Activated CD8-positive, alpha-beta T cell treated with anti-CD3 and anti-CD28 coated beads, Interleukin-2, amount 10 ng/mL, durations not matched to agents 7 days and 5 days (primary cell): Measurements from ENCODE around the gene UTF1. TPM values are rescaled to one million over a fixed set of nuclear protein-coding genes. Genes with fewer than 3 reads are reported as not detected.
"Not testable (repeated sequence)": the region's sequence is repeated elsewhere in the genome, so short reads cannot be mapped to it uniquely, and the experiment has no call there.

ENCODE experiments used
- ATAC-seq: fragments of 150-1000 bp; cut with Tn5 transposase; one replicate; pipeline ENCODE4 v1.10.0; 2021; ENCODE audit warnings: moderate library complexity
- CTCF ChIA-PET: fragments of 350-600 bp; sonication (Branson Sonifier 250); formaldehyde crosslinking; loops from one replicate; lab custom pipeline; 2021; ENCODE audit warnings: antibody characterized with exemption; lab: Charles Lee
- POLR2A ChIA-PET: fragments of 350-600 bp; sonication (Branson Sonifier 250); formaldehyde crosslinking; loops from one replicate; lab custom pipeline; 2021; ENCODE audit warnings: antibody characterized with exemption; lab: Charles Lee
- DNase-seq: peaks from one replicate; pipeline ENCODE4 v3.0.0-alpha.2; 2020
- H3K27ac Mint-ChIP-seq: one replicate; pipeline ENCODE4 v1.8.0; 2021; ENCODE audit warnings: mild to moderate bottlenecking, mixed read lengths
- H3K27me3 Mint-ChIP-seq: one replicate; pipeline ENCODE4 v1.8.0; 2021; ENCODE audit warnings: low read depth, mixed read lengths
- H3K36me3 Mint-ChIP-seq: one replicate; pipeline ENCODE4 v1.8.0; 2021; ENCODE audit warnings: low read depth, mixed read lengths
- H3K4me1 Mint-ChIP-seq: one replicate; pipeline ENCODE4 v1.8.0; 2021; ENCODE audit warnings: low read depth, mixed read lengths
- H3K4me3 Mint-ChIP-seq: one replicate; pipeline ENCODE4 v1.8.0; 2021; ENCODE audit warnings: mild to moderate bottlenecking, mixed read lengths
- H3K9me3 Mint-ChIP-seq: one replicate; pipeline ENCODE4 v1.8.0; 2022; ENCODE audit warnings: mixed read lengths; ENCODE audit not compliant: insufficient read depth
- total RNA-seq, 2 experiments: library from RNA; stranded (reverse); gene quantifications; one replicate each; pipeline ENCODE4 v1.2.3, GENCODE V29; 2021

The UTF1 gene
- total RNA-seq, 2 experiments from 2014 or later = not detected

DNA sequence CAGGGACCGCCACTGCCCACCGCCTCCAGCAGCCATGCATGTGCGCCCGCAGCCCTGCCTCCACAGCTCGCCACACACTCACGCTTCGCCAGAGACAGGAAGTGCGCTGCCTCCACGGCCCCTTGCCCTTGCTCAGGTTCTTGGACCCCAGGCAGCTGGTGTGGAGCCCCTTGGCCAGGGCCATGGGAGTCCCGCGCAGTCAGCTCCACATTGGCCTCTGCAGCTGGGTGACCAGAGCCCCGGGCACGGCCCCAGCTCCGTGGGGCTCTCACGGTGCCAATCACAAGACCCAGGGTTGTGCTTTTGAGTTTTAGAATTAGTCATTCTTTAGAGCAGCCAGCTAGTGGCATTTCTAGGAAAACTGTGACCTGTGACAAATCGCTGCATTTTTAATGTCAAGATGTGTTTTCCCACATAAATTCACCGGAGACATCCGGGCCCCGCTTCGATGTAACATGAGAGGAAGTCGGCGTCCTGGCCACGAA lies 4.3 kb upstream of the UTF1 start:
- peak overlapping the region; percentile 85 for H3K27ac Mint-ChIP-seq
- no peaks in the 10 kb centered on the region for H3K9me3 Mint-ChIP-seq
- H3K4me3 Mint-ChIP-seq = peak overlapping the region; percentile 60
- POLR2A ChIA-PET = no interaction called here
- peaks cover 2% of the 10 kb centered on the region for H3K36me3 Mint-ChIP-seq
- peak; percentile 43 for ATAC-seq
- peaks cover 24% of the 10 kb centered on the region for H3K27me3 Mint-ChIP-seq
- DNase-seq = peak; percentile 48
- CTCF ChIA-PET = no interaction called here
- peaks cover 30% of the 10 kb centered on the region for H3K4me1 Mint-ChIP-seq

DNA sequence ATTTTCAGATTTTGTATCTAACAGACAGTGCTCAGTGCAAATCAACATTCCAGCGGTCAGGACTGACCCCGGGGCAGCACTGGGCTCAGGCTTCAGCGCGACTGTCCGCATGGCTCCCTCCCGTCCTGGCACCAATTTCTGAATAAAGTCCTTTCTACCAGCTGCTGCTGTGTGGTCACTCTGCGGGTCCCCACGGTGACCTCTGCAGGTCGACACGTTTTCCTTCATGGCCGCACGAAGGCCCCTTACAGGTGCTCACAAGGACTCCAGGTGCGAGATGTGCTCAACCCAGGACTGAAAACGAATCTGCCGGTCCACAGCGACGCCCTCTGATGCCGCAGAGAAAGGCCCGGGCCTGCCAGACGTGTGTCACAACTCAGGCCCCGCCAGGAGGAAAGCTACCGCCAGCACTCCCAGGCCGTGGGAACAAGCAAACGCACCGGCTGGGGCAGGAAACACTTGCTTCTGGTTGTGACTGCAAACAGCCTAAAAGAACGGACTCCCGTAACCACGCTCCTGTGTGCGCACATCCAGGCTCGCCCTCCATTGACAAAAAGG lies 3.7 kb upstream of the UTF1 start:
- Mint-ChIP-seq H3K4me1 (peaks cover 30% of the 10 kb centered on the region), H3K27ac (peak overlapping the region; percentile 85), H3K36me3 (peaks cover 2% of the 10 kb centered on the region), H3K4me3 (peak overlapping the region; percentile 60), H3K27me3 (peaks cover 22% of the 10 kb centered on the region), H3K9me3 (no peaks in the 10 kb centered on the region)
- ChIA-PET POLR2A (no interaction called here), CTCF (no interaction called here)
- no peak for ATAC-seq
- no peak for DNase-seq

DNA sequence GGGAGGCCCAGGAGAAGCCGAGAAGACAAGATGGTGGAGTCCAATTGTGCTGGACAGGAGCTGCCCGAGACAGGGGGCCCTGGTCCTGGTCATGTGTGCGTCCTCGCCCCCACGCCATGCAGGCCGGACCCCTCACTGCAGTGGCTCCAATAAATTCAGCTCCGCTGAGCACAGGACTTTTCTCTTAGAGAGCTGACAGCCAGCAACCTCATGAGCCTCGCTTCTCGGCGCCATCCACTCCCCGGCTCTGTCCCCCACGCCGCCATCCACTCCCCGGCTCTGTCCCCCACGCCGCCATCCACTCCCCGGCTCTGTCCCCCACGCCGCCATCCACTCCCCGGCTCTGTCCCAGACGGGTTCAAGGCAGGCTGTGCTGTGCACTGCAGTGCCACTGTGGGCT lies 2.8 kb upstream of the UTF1 start:
- ATAC-seq (no peak), DNase-seq (no peak)
- ChIA-PET POLR2A (no interaction called here), CTCF (interaction anchor here (1.0 kb wide), 1 partner anchor 80 kb away, joined by 3 read pairs; no protein-coding TSS in a partner anchor)
- peaks cover 29% of the 10 kb centered on the region for H3K27me3 Mint-ChIP-seq
- peaks cover 2% of the 10 kb centered on the region for H3K36me3 Mint-ChIP-seq
- no peak overlapping the region for H3K4me3 Mint-ChIP-seq
- H3K9me3 Mint-ChIP-seq = no peaks in the 10 kb centered on the region
- H3K4me1 Mint-ChIP-seq = peaks cover 30% of the 10 kb centered on the region
- H3K27ac Mint-ChIP-seq = no peak overlapping the region

DNA sequence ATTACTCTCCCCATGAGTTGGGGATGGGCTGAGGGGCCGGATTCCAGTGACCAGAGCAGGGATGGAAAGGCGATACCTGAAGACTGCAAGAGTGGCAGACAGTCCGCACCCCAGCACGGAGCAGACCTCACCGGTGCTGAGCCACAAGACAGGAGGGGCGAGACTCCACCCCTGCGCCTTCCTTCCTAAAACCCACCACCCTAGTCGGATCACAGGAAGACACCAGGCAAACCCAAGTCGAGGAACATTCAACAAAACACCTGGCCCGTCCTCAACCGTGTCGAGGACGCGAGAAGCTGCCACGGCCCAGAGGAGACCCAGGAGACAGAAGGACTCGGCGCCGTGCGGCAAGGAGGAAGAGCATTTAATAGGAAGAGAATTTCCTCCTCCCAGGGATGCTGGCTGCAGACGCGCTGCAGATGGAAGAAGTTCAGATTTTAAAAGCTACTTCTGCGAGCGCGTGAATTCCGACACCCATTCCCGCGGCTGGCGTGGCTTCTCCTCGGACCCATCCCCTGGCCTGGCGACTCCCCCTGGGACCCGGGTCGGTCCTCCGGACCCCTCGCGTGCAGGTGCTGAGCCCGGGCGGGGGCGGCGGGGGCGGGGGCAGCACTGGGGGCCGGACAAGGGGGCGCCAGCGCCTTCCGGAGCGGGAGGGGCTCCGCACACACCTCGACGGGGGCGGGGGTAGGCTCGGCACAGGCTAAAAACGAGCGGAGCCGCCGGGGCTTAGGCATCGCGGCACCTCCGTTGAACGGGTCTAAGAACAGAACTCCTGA lies 563 bp upstream of the UTF1 start:
- Mint-ChIP-seq H3K36me3 (peaks cover 2% of the 10 kb centered on the region), H3K9me3 (no peaks in the 10 kb centered on the region), H3K27me3 (peaks cover 44% of the 10 kb centered on the region), H3K4me1 (peaks cover 30% of the 10 kb centered on the region), H3K4me3 (peak overlapping the region; percentile 28), H3K27ac (no peak overlapping the region)
- POLR2A ChIA-PET = no interaction called here
- no peak for ATAC-seq
- DNase-seq = no peak
- CTCF ChIA-PET = no interaction called here

DNA sequence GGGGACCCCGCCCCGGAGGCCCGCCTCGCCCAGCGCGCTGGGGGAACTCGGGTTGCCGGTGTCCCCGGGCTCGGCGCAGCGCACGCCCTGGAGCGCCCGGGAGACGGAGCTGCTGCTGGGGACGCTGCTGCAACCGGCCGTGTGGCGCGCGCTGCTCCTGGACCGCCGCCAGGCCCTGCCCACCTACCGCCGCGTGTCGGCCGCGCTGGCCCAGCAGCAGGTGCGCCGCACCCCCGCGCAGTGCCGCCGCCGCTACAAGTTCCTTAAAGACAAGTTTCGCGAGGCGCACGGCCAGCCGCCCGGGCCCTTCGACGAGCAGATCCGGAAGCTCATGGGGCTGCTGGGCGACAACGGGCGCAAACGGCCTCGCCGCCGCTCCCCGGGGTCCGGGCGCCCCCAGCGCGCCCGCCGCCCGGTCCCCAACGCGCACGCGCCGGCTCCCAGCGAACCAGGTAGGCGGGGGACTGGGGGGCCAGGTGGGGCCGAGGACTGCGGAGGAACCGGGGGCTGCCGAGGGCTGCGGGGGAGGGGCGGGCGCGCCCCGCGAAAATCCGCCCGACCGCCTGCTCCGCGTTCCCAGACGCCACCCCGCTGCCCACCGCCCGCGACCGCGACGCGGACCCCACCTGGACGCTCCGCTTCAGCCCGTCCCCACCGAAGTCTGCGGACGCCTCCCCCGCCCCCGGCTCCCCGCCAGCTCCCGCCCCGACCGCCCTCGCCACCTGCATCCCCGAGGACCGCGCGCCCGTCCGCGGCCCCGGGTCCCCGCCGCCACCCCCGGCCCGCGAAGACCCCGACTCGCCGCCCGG lies 574 bp downstream of the UTF1 start:
- Mint-ChIP-seq H3K4me1 (peaks cover 28% of the 10 kb centered on the region), H3K27me3 (peaks cover 48% of the 10 kb centered on the region), H3K9me3 (no peaks in the 10 kb centered on the region), H3K27ac (no peak overlapping the region), H3K36me3 (peaks cover 2% of the 10 kb centered on the region), H3K4me3 (no peak overlapping the region)
- CTCF ChIA-PET = no interaction called here
- DNase-seq = no peak
- POLR2A ChIA-PET = no interaction called here
- peak; percentile 13 for ATAC-seq

DNA sequence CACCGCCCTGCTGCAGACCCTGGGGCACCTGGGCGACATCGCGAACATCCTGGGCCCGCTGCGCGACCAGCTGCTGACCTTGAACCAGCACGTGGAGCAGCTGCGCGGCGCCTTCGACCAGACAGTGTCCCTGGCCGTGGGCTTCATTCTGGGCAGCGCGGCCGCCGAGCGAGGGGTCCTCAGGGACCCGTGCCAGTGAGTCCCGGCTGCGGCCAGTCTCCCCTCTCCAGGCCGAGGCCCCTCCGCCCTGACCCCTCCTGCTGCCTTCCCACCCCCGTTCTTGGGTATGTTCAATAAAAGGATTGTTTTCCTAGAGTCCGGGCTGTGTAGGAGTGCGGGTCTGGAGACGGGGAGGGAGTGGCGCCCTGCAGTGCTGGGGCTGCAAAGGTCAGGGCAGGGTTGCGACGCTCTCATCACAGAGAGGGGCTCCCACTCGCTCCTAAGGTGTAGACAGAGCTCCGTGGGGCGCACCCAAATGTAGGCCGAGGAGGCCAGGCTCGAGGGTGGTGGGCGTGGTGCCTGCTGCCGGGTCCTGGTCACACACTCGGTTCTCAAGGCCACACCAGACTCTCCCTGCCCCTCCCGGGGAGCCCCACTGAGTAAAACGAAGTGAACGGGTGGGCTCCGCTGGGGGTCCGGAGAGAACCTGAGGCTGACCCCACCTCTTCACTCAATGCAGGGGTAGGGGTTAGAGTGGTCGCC lies 1.4 kb downstream of the UTF1 start:
- ATAC-seq = no peak
- Mint-ChIP-seq H3K36me3 (peaks cover 2% of the 10 kb centered on the region), H3K4me1 (peaks cover 23% of the 10 kb centered on the region), H3K4me3 (no peak overlapping the region), H3K27ac (no peak overlapping the region), H3K27me3 (peaks cover 51% of the 10 kb centered on the region), H3K9me3 (no peaks in the 10 kb centered on the region)
- POLR2A ChIA-PET = no interaction called here
- DNase-seq = no peak
- CTCF ChIA-PET = no interaction called here

DNA sequence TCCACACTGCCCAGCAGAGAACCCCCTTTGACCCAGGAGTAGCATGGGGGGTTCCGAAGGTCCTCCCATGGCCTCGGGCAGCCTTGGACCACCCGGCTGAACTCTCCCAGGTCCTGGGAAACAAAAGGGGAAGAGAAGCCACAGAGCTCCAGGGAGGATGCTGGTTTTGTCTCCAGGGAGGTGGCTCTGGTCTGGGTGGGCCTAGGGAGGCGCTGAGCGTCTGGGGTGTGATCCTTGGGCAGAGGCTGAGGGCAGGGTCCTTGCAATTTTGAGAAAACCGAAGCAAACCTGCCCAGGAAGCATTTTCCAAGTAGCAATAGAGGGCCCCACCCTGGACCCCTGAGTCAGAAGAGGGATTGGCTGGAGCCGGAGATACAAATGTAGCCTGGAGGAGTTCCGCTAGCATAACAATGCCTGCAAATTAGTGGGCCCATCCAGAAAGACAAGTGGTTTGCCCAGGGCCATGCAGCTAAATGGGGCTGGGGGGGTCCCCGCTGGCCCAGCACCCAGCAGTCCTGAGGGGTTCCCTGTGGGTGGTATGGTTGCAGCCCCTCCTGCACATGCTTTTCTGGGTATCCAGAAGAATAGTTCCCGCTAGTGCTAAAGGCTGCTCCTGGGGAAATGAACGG lies 2.0 kb downstream of the UTF1 start:
- POLR2A ChIA-PET = no interaction called here
- CTCF ChIA-PET = no interaction called here
- H3K4me3 Mint-ChIP-seq = no peak overlapping the region
- peaks cover 51% of the 10 kb centered on the region for H3K27me3 Mint-ChIP-seq
- H3K27ac Mint-ChIP-seq = no peak overlapping the region
- H3K4me1 Mint-ChIP-seq = peaks cover 16% of the 10 kb centered on the region
- no peaks in the 10 kb centered on the region for H3K9me3 Mint-ChIP-seq
- ATAC-seq (no peak), DNase-seq (no peak)
- H3K36me3 Mint-ChIP-seq = peaks cover 2% of the 10 kb centered on the region

DNA sequence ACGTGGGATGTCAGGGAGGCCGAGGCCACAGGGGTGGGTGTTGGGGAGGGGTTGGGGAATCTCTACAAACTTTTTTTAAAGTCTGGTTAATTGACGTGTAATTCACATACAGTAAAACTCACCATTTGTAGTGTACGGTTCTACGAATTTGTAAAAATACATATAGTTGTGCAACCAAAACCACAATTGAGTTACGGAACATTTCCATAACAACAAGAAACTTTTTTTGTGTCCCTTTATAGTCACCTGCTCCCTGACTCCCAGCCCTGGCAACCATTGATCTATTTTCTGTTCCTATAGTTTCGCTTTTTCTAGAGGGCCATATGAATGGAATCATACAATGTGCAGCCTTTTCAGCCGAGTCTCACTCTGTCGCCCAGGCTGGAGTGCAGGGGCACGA lies 4.8 kb downstream of the UTF1 start:
- CTCF ChIA-PET, DNase-seq, H3K27ac Mint-ChIP-seq, ATAC-seq, H3K9me3 Mint-ChIP-seq, H3K36me3 Mint-ChIP-seq, H3K4me1 Mint-ChIP-seq, POLR2A ChIA-PET, H3K4me3 Mint-ChIP-seq: not testable (repeated sequence)
- H3K27me3 Mint-ChIP-seq = peaks cover 50% of the 10 kb centered on the region

DNA sequence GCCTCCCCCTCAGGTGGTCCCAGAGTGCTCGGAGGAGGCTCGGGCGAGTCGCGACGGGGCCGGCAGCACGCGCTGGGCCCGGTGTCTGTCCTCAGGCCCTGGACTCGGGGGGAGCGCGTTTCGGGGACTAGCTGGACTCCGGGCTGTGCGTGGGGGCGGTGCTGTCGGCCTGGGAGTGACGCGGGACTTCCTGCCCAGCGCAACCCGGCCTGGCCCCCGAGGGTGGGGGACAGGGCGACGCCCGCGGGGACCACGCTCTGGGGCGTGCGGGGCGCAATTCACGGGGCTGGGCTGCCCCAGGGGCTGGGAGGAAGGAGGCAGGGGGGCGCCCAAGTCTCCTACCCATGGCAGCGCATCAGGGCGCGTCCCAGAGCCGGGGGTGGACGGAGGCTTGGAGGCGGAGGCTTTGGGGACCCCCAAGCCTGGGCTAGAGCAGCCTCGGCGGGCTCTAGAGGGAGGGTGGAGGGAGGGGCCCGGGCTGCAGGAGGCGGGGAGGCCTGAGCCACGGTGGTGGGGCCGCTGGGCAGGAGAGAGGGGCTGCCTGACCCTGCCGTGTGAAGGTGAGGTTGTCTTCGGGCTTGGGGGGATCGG lies 5.3 kb downstream of the UTF1 start:
- no peak overlapping the region for H3K27ac Mint-ChIP-seq
- H3K4me3 Mint-ChIP-seq = no peak overlapping the region
- DNase-seq (no peak), ATAC-seq (peak; percentile 24)
- no peaks in the 10 kb centered on the region for H3K36me3 Mint-ChIP-seq
- peaks cover 7% of the 10 kb centered on the region for H3K4me1 Mint-ChIP-seq
- POLR2A ChIA-PET = no interaction called here
- H3K27me3 Mint-ChIP-seq = peaks cover 50% of the 10 kb centered on the region
- H3K9me3 Mint-ChIP-seq = no peaks in the 10 kb centered on the region
- CTCF ChIA-PET = no interaction called here

DNA sequence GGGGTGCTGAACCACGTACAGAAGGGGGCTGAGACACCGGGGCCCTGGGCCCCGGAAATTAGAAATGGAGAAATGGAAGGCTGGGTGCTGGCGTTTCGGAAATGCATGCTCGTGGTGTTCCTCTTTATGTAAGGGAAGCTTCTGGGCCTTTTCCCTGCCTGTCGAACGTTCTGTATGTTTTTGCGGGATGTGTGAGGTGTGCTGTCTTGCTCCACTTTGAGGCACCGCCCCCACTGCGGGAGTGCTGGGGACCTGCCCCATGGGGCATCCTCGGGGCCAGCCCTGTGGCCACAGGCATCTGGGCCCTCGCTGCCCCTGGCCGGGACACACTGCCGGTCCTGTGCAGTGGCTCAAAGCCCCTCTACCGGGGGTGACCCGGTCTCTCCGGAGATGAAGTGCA lies 5.9 kb downstream of the UTF1 start:
- ATAC-seq = no peak
- peaks cover 52% of the 10 kb centered on the region for H3K27me3 Mint-ChIP-seq

More for the DNA sequence above, 5.9 kb downstream of the UTF1 start:
- CTCF ChIA-PET = no interaction called here
- peaks cover 11% of the 10 kb centered on the region for H3K4me1 Mint-ChIP-seq
- H3K4me3 Mint-ChIP-seq = no peak overlapping the region
- POLR2A ChIA-PET = no interaction called here
- no peak overlapping the region for H3K27ac Mint-ChIP-seq
- no peaks in the 10 kb centered on the region for H3K9me3 Mint-ChIP-seq
- DNase-seq = no peak
- no peaks in the 10 kb centered on the region for H3K36me3 Mint-ChIP-seq
